ENCODE measurements around the gene RBBP8. TPM values are rescaled to one million over a fixed set of nuclear protein-coding genes. Genes with fewer than 3 reads are reported as not detected.
"Not testable (repeated sequence)": the region's sequence is repeated elsewhere in the genome, so short reads cannot be mapped to it uniquely, and the experiment has no call there.

Gene RBBP8
- 48.9 and 57.6 TPM in 2 replicates for total RNA-seq (2014; rRNA removed; shearing (Covaris generic))

GRCh38 chr18:22933206-22933965, at the start of gene RBBP8:
Gene RBBP8, plus strand, starts transcription at chr18:22933328. Its CDS starts 3,524 bp downstream, at chr18:22936852.
- Histone ChIP-seq H3K4me3 (peak within 1 kb of the TSS; percentile 65), H3K36me3 (peaks cover 9% of the 10 kb centered on the region), H3K9me3 (replicated peaks) (no peaks in the 10 kb centered on the region), H3K27ac (peak within 1 kb of the TSS; percentile 83), H3K27me3 (replicated peaks) (no peaks in the 10 kb centered on the region), H3K4me1 (replicated peaks) (0 out of 2 replicates have a peak, but pooled peaks cover 4% of the 10 kb centered on the region)
- peak; percentile 80 to 95 for DNase-seq (ENCODE audit: low read depth in 1 of 2, low spot score in 2 of 2)

GRCh38 chr18:22883827-22884226, 49.3 kb upstream of the RBBP8 start:
- no peak for DNase-seq (ENCODE audit: low read depth in 1 of 2, low spot score in 2 of 2)
- no peak overlapping the region for H3K27ac ChIP-seq
- no peaks in the 10 kb centered on the region for H3K9me3 ChIP-seq (replicated peaks)
- H3K4me1 ChIP-seq (replicated peaks), result no peaks in the 10 kb centered on the region
- no peaks in the 10 kb centered on the region for H3K36me3 ChIP-seq
- H3K4me3 ChIP-seq, result no peak overlapping the region
- H3K27me3 ChIP-seq (replicated peaks), result peaks cover 8% of the 10 kb centered on the region; the same call in 1 of the 2 replicates

- not testable (repeated sequence) for H3K36me3 ChIP-seq; H3K27ac ChIP-seq; DNase-seq (ENCODE audit: low read depth in 1 of 2, low spot score in 2 of 2); H3K4me3 ChIP-seq; H3K27me3 ChIP-seq (replicated peaks); H3K9me3 ChIP-seq (replicated peaks); H3K4me1 ChIP-seq (replicated peaks)
Observed at GRCh38 chr18:22885694-22886093, 47.4 kb upstream of the RBBP8 start.

GRCh38 chr18:22899421-22899820, 33.7 kb upstream of the RBBP8 start:
- Histone ChIP-seq H3K36me3 (no peaks in the 10 kb centered on the region), H3K4me1 (replicated peaks) (no peaks in the 10 kb centered on the region), H3K27ac (no peak overlapping the region), H3K4me3 (no peak overlapping the region), H3K9me3 (replicated peaks) (no peaks in the 10 kb centered on the region), H3K27me3 (replicated peaks) (no peaks in the 10 kb centered on the region)
- DNase-seq (ENCODE audit: low read depth in 1 of 2, low spot score in 2 of 2), result no peak

GRCh38 chr18:22900558-22901238, 32.4 kb upstream of the RBBP8 start:
- no peak for DNase-seq (ENCODE audit: low read depth in 1 of 2, low spot score in 2 of 2)

GRCh38 chr18:22902093-22902492, 31.0 kb upstream of the RBBP8 start:
- Histone ChIP-seq H3K9me3 (replicated peaks) (no peaks in the 10 kb centered on the region), H3K4me3 (no peak overlapping the region), H3K27ac (no peak overlapping the region), H3K36me3 (no peaks in the 10 kb centered on the region), H3K27me3 (replicated peaks) (no peaks in the 10 kb centered on the region), H3K4me1 (replicated peaks) (no peaks in the 10 kb centered on the region)
- DNase-seq (ENCODE audit: low read depth in 1 of 2, low spot score in 2 of 2), result no peak

More at GRCh38 chr18:22900558-22901238, 32.4 kb upstream of the RBBP8 start:
- H3K4me3 ChIP-seq, result no peak overlapping the region
- no peak overlapping the region for H3K27ac ChIP-seq
- H3K9me3 ChIP-seq (replicated peaks), result no peaks in the 10 kb centered on the region
- H3K27me3 ChIP-seq (replicated peaks), result no peaks in the 10 kb centered on the region
- no peaks in the 10 kb centered on the region for H3K4me1 ChIP-seq (replicated peaks)
- no peaks in the 10 kb centered on the region for H3K36me3 ChIP-seq

GRCh38 chr18:22903248-22903647, 29.9 kb upstream of the RBBP8 start:
- H3K4me3 ChIP-seq; H3K9me3 ChIP-seq (replicated peaks); H3K27me3 ChIP-seq (replicated peaks); H3K27ac ChIP-seq; H3K36me3 ChIP-seq; H3K4me1 ChIP-seq (replicated peaks); DNase-seq (ENCODE audit: low read depth in 1 of 2, low spot score in 2 of 2): not testable (repeated sequence)

- no peaks in the 10 kb centered on the region for H3K36me3 ChIP-seq
- no peak overlapping the region for H3K4me3 ChIP-seq
- H3K4me1 ChIP-seq (replicated peaks), result no peaks in the 10 kb centered on the region
- DNase-seq (ENCODE audit: low read depth in 1 of 2, low spot score in 2 of 2), result no peak
- H3K27ac ChIP-seq, result no peak overlapping the region
- H3K9me3 ChIP-seq (replicated peaks), result no peaks in the 10 kb centered on the region
- no peaks in the 10 kb centered on the region for H3K27me3 ChIP-seq (replicated peaks)
Observed at GRCh38 chr18:22912149-22912548, 21.0 kb upstream of the RBBP8 start.

- H3K36me3 ChIP-seq, result no peaks in the 10 kb centered on the region
- no peak for DNase-seq (ENCODE audit: low read depth in 1 of 2, low spot score in 2 of 2)
- H3K27ac ChIP-seq, result no peak overlapping the region
- H3K27me3 ChIP-seq (replicated peaks), result no peaks in the 10 kb centered on the region
- H3K9me3 ChIP-seq (replicated peaks), result no peaks in the 10 kb centered on the region
- H3K4me3 ChIP-seq, result no peak overlapping the region
- H3K4me1 ChIP-seq (replicated peaks), result no peaks in the 10 kb centered on the region
Observed at GRCh38 chr18:22912835-22913234, 20.3 kb upstream of the RBBP8 start.

- Histone ChIP-seq H3K36me3 (no peaks in the 10 kb centered on the region), H3K9me3 (replicated peaks) (no peaks in the 10 kb centered on the region), H3K4me3 (no peak overlapping the region), H3K27me3 (replicated peaks) (no peaks in the 10 kb centered on the region), H3K27ac (no peak overlapping the region), H3K4me1 (replicated peaks) (no peaks in the 10 kb centered on the region)
- no peak for DNase-seq (ENCODE audit: low read depth in 1 of 2, low spot score in 2 of 2)
Observed at GRCh38 chr18:22913861-22914260, 19.3 kb upstream of the RBBP8 start.

- no peak overlapping the region for H3K4me3 ChIP-seq
- H3K27me3 ChIP-seq (replicated peaks), result no peaks in the 10 kb centered on the region
- no peak for DNase-seq (ENCODE audit: low read depth in 1 of 2, low spot score in 2 of 2)
- H3K36me3 ChIP-seq, result no peaks in the 10 kb centered on the region
- H3K4me1 ChIP-seq (replicated peaks), result no peaks in the 10 kb centered on the region
- H3K9me3 ChIP-seq (replicated peaks), result no peaks in the 10 kb centered on the region
- no peak overlapping the region for H3K27ac ChIP-seq
Observed at GRCh38 chr18:22914633-22915032, 18.5 kb upstream of the RBBP8 start.

- no peak overlapping the region for H3K4me3 ChIP-seq
- no peaks in the 10 kb centered on the region for H3K4me1 ChIP-seq (replicated peaks)
- H3K27me3 ChIP-seq (replicated peaks), result no peaks in the 10 kb centered on the region
- no peak overlapping the region for H3K27ac ChIP-seq
- no peaks in the 10 kb centered on the region for H3K9me3 ChIP-seq (replicated peaks)
- DNase-seq (ENCODE audit: low read depth in 1 of 2, low spot score in 2 of 2), result no peak
- H3K36me3 ChIP-seq, result no peaks in the 10 kb centered on the region
Observed at GRCh38 chr18:22915337-22915736, 17.8 kb upstream of the RBBP8 start.

- no peaks in the 10 kb centered on the region for H3K9me3 ChIP-seq (replicated peaks)
- H3K4me3 ChIP-seq, result no peak overlapping the region
- DNase-seq (ENCODE audit: low read depth in 1 of 2, low spot score in 2 of 2), result no peak
- H3K27me3 ChIP-seq (replicated peaks), result no peaks in the 10 kb centered on the region; the same call in 1 of the 2 replicates
- no peaks in the 10 kb centered on the region for H3K4me1 ChIP-seq (replicated peaks)
- no peaks in the 10 kb centered on the region for H3K36me3 ChIP-seq
- H3K27ac ChIP-seq, result no peak overlapping the region
Observed at GRCh38 chr18:22921772-22922171, 11.4 kb upstream of the RBBP8 start.

GRCh38 chr18:22924589-22924988, 8.5 kb upstream of the RBBP8 start:
- no peak for DNase-seq (ENCODE audit: low read depth in 1 of 2, low spot score in 2 of 2)
- H3K4me3 ChIP-seq, result no peak overlapping the region
- no peaks in the 10 kb centered on the region for H3K4me1 ChIP-seq (replicated peaks)
- no peaks in the 10 kb centered on the region for H3K9me3 ChIP-seq (replicated peaks)
- no peaks in the 10 kb centered on the region; the same call in 1 of the 2 replicates for H3K27me3 ChIP-seq (replicated peaks)
- no peak overlapping the region for H3K27ac ChIP-seq
- no peaks in the 10 kb centered on the region for H3K36me3 ChIP-seq

Data from SJSA1 (cell line).